ENCODE measurements around the gene CCDC70.
"Not testable (repeated sequence)": the region's sequence is repeated elsewhere in the genome, so short reads cannot be mapped to it uniquely, and the experiment has no call there.

Gene CCDC70

GRCh38 chr13:51861723-51862300 is at the start of gene CCDC70:
CCDC70 (plus strand) TSS chr13:51861969; CDS start chr13:51865412, 3,443 bp downstream.
- no peak for DNase-seq

DNA sequence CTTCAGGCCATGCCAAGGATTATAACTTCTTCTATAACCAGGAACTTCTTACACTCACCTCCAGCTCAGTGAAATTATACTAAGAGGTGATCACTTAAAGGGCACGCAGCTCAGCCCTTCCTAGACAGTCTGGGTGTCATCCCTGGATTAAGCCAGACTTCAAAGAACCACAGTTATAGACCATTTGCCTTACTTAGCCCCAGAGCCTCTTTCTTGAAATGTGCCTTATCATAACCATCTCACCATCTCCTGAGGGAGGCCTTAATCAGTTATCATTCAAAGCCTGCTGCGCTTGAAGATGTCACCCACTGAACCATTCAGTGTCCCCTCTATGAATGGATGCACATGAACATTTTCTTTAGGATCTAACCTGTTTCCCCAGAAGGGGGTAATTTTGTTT is 47.7 kb upstream of the CCDC70 start:
- DNase-seq = no peak

DNA sequence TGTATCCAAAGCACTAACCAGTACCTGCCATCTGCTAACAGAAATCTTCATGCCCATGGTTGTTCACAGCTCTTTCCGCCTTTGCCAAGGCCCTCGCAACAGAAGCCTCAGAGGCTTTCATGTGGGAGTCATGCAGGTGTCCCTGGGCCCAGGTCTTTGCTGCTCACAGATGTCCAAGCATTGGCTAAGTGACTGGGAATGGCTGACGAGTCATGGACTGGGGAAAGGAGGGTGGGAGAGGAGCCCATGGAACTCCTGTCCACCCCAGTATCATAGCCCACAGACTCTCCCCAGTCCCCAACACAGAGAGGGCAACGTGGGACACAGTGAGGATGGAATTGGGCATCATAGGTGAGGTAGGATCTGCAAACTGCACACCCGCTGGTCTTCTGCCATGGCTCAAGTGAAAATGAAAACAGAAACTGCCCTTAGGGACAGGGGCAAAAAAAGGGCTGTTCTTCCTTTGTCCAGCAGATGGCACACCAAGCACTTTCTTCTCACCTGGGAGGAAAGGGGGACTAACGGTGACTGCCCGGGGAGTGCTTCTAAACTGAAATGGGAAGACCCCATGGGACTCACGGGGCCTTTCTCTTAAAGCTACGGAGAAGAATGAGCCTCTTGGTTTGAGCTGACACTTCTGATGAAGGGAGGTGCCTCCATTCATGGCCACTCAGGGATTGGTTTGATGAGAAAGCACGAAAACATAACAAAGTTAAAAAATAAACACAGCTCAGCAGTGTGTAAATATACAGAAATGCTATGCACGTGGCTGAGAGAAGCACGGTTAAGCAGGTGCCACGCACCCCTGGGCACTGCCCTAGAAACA is 46.7 kb upstream of the CCDC70 start:
- DNase-seq = peak; percentile 32

GRCh38 chr13:51815848-51816247 is 45.9 kb upstream of the CCDC70 start:
- no peak for DNase-seq

- DNase-seq = no peak
Observed at GRCh38 chr13:51816604-51817249, 45.0 kb upstream of the CCDC70 start.

- DNase-seq = no peak
Observed at GRCh38 chr13:51817717-51818116, 44.1 kb upstream of the CCDC70 start.

DNA sequence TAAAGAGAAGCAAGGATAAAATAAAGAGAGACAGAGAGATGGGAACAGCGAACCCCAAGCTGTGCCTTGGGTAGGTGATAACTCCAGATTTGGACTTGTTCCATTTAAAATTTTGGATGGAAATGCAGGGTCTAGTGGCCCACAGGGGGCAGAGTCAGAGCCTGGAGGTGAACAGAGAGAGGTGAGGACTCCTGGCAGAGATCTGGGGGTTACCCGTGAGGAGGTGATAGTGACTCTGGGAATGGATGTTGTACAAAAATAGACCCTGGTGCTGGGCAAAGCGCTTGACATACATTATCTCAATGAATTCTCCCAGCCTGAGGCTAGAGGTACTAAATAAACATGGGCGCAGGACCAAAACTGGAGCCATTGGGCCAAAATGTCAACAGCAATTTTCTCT is 43.5 kb upstream of the CCDC70 start:
- DNase-seq = no peak

- no peak for DNase-seq
Observed at GRCh38 chr13:51818781-51819511, 42.8 kb upstream of the CCDC70 start.

- no peak for DNase-seq
Observed at GRCh38 chr13:51819544-51819943, 42.2 kb upstream of the CCDC70 start.

GRCh38 chr13:51820016-51820597 is 41.7 kb upstream of the CCDC70 start:
- DNase-seq = no peak

DNA sequence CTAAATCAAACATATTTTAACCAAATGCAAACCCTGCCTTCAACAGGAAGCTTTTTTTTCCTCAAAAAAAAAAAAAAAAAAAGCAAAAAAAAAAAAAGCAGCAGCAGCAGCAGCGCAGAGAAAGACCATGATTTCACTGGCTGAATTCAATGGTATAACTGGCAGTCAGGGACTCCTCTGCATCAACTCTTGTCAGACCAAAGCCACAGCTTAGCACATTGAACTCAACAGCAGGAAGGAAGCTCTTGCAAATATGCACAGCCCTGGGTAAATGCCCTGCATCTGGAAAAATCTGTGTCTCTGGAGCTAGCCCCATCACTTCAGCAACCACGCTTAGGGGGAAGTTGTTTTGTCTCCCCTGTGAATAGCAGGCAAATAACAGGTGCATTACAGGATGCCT is 40.2 kb upstream of the CCDC70 start:
- DNase-seq = no peak

DNA sequence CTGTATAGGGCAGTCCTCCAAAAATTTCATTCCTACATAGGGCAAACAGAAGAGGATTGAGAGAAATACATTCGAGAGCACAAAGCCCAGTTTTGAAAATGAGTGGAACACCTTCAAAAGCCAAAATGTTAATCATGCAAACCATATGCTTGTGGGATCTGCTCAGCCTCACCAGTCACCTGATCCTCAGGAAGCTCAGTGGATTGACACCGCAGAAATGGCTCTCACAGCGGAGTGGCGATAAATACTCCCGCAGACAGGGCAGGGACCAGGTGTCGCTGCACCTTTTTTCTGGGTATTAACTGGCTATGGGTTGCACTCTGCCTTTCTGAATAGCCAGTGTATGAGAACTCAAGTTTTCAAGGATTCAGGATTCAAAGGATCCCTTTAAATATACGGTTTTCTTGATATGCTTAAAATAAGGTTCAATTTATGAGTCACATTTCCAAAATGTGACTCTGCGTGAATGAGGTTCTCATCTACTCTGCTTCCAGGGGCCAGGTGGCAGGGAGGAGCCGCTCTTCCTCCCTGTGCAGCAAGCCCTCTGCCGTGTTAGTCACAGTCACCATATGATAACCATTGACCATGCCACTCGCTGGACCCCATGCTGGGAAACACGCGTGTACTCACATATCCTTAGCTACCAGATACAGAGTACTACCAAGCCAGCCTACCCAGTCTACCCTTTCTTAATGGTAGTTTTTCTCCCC is 39.5 kb upstream of the CCDC70 start:
- no peak for DNase-seq

GRCh38 chr13:51823359-51823758 is 38.4 kb upstream of the CCDC70 start:
- no peak for DNase-seq

- no peak for DNase-seq
Observed at GRCh38 chr13:51823863-51824262, 37.9 kb upstream of the CCDC70 start.

DNA sequence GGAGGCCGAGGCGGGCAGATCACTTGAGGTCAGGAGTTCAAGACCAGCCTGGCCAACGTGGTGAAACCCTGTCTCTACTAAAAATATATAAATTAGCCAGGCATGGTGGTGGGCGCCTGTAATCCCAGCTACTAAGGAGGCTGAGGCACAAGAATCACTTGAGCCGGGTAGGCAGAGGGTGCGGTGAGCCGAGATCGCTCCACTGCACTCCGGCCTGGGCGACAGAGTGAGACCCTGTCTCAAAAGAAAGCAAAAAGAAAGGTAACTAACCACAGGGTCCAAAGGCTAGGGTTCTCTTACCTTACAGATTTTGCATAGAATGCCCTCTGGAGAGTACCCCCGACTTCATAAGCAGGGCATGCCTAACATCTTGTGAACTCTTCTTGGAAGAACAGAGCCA is 37.1 kb upstream of the CCDC70 start:
- not testable (repeated sequence) for DNase-seq

DNA sequence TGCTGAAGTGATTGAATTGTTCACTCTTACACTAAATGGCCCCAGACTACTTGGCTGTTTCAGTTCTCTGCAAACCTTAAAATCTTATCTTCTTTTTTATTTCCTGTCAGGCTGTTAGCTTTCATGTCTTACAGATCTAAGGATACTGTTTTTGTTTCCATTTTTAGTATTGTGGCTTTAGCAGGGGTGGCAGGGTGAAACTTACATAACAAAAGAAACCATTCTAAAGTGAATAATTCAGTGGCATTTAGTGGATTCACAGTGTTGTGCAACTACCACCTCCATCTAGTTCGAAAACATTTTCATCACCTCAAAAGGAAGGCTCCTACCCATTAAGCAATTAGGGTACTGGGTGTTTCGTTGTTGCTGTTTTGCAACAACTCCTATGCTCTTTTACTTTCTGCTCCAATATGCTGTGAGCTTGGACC is 36.6 kb upstream of the CCDC70 start:
- DNase-seq = no peak

GRCh38 chr13:51825681-51826254 is 36.0 kb upstream of the CCDC70 start:
- DNase-seq = no peak

DNA sequence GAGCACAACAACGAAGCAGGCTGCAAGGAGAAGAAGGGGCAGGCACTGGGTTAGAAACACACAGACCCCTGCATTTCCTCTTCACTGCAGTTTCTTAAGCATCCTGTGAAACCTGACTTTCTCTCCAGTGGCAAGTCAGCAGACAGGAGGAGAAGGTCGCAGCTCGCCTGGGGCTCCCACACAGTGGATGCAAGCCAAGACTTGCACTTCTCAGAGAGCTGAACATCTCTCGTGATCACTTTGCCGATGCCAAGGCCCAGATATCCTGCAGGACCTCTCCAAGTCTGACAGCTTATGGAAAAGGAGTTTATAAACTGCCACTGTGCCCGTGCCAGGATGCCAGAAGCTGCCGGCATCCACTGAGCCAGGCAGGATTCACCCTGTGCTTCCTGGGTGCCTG is 35.2 kb upstream of the CCDC70 start:
- DNase-seq = no peak

DNA sequence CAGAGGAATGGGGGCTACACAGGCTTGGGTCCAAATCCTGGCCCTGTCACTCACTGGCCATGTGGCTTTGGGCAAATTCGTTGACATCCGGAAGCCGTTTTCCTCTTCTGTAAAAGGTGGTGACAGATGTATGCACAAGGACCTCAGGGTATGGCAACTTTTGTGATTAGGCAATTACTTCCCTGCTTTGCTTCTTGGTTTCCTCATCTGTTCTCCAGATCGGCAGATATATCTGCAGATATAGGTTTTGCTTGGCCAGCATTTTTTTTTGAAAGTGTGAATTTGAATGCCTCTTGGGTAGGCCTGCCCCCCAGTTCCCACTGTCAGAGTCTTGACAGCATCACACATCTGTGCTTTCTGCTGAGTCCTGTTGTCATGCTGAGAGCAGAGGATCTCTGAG is 34.5 kb upstream of the CCDC70 start:
- DNase-seq = no peak

DNA sequence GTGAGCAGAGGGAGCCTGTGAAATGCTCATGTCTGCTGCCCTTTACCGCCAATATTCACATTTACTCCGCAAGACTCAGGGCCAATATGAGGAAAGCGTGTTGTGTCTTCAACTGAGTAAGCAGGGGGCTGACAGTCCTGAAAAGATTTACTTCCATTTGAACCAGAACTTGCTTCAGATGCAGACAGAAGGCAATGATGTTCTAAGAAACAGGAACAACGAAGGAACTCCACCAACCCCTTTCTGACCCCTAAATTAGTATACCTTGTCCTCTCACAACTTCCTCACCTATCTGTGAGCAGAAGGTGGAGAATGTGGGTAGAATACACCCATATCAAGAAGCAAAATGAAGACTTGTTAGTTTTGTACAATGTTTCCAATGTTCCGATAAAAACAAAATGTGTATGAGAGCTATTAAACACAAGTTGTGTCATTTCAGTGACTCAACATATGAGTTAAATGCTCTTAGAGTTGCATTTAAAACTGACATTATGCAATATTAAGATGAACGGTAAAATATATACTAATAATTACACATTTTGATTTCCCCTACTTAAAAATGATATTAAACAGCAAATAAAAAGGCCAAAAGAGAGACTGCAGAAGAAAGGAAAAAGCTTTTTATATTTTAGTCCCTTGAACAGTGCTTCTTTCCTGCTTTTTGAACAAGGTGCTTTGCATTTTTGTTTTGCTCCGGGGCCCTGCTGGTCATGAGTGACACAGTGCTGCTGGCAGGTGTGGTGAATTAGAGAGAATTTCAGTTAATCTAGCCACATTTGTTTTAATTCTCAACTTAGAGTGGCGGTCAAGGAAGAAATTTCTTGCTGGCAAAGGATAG is 32.8 kb upstream of the CCDC70 start:
- no peak for DNase-seq

- no peak for DNase-seq
Observed at GRCh38 chr13:51829568-51829899, 32.2 kb upstream of the CCDC70 start.

Data from NCI-H774 (cell line).